HT1080 (cell line): ENCODE data around the gene ZNF474. TPM values are rescaled to one million over a fixed set of nuclear protein-coding genes. Genes with fewer than 3 reads are reported as not detected.

Experiments used
- total RNA-seq: library from RNA; depleted of rRNA; stranded (reverse); fragments of >200 nt; shearing (Covaris generic); gene quantifications from 2 replicates; pipeline ENCODE4 v1.2.3, GENCODE V29; 2014; rRNA removed

Gene ZNF474
- total RNA-seq, 1 experiment from 2014 or later: 0.08 TPM

Other genes starting within 250 kb of the ZNF474 start
- gene SRFBP1, start 167.6 kb upstream of the ZNF474 start, total RNA-seq: 15.6 and 16.5 TPM in 2 replicates
- gene LOX, start 51.3 kb upstream of the ZNF474 start, total RNA-seq: 7.9 and 10.2 TPM in 2 replicates
- 3.6 and 6.5 TPM in 2 replicates for gene SNCAIP, start 182.7 kb downstream of the ZNF474 start, total RNA-seq